WTC11 (cell line): ENCODE results near the gene ISCU. TPM values are rescaled to one million over a fixed set of nuclear protein-coding genes. Genes with fewer than 3 reads are reported as not detected.

Experiments used
- ATAC-seq: fragments of 200-7000 bp; cut with Tn5 transposase; 2 replicates; pipeline ENCODE4 v1.10.0; 2021; ENCODE audit warnings: mild to moderate bottlenecking, moderate library complexity
- CTCF ChIA-PET: fragments of 300-600 bp; sonication (Branson Sonifier 250); formaldehyde crosslinking; loops from one replicate; lab custom pipeline; 2021; ENCODE audit warnings: antibody characterized with exemption; lab: Charles Lee
- POLR2A ChIA-PET: fragments of 350-600 bp; sonication (Branson Sonifier 250); formaldehyde crosslinking; loops from one replicate; lab custom pipeline; 2021; ENCODE audit warnings: antibody characterized with exemption; lab: Charles Lee
- DNase-seq: peaks from one replicate; pipeline ENCODE4 v3.0.0; 2021; ENCODE audit warnings: low spot score
- H3K27ac Mint-ChIP-seq: 2 replicates; pipeline ENCODE4 v1.8.0; 2021; ENCODE audit warnings: mixed read lengths
- H3K27me3 Mint-ChIP-seq: 2 replicates; pipeline ENCODE4 v1.8.0; 2021; ENCODE audit warnings: low read depth, mild to moderate bottlenecking, moderate library complexity, mixed read lengths
- H3K36me3 Mint-ChIP-seq: 2 replicates; pipeline ENCODE4 v1.8.0; 2021; ENCODE audit warnings: mixed read lengths
- H3K4me1 Mint-ChIP-seq: 2 replicates; pipeline ENCODE4 v1.8.0; 2022; ENCODE audit warnings: mixed read lengths
- H3K4me3 Mint-ChIP-seq: 2 replicates; pipeline ENCODE4 v1.8.0; 2021; ENCODE audit warnings: mild to moderate bottlenecking, moderate library complexity, mixed read lengths
- H3K9me3 Mint-ChIP-seq: 2 replicates; pipeline ENCODE4 v1.8.0; 2021; ENCODE audit warnings: mixed read lengths
- CBFB ChIP-seq: sonication (generic); formaldehyde crosslinking; IDR thresholded peaks from 2 replicates; pipeline ENCODE4 v1.8.1; 2022; ENCODE audit warnings: mild to moderate bottlenecking, low read depth, missing genetic modification reagents
- CDX4 ChIP-seq: fragments of 250-450 bp; sonication (Bioruptor Pico); IDR thresholded peaks from 2 replicates; pipeline ENCODE4 v1.9.0; 2021; ENCODE audit warnings: moderate library complexity, mild to moderate bottlenecking, inconsistent platforms, borderline replicate concordance
- CREB1 ChIP-seq: sonication (generic); formaldehyde crosslinking; IDR thresholded peaks from 2 replicates; pipeline ENCODE4 v1.8.0; 2023; ENCODE audit warnings: mild to moderate bottlenecking, missing genetic modification reagents
- ERG ChIP-seq: fragments of 250-450 bp; sonication (Bioruptor Pico); IDR thresholded peaks from 2 replicates; pipeline ENCODE4 v1.8.0; 2021; ENCODE audit warnings: mild to moderate bottlenecking
- FOXJ3 ChIP-seq: sonication (generic); formaldehyde crosslinking; IDR thresholded peaks from 2 replicates; pipeline ENCODE4 v1.9.0; 2021; ENCODE audit warnings: missing genetic modification reagents, mild to moderate bottlenecking, borderline replicate concordance
- JAZF1 ChIP-seq: fragments of 250-450 bp; sonication (Bioruptor Pico); IDR thresholded peaks from 2 replicates; pipeline ENCODE4 v1.9.0; 2021; ENCODE audit warnings: moderate library complexity, mild to moderate bottlenecking, inconsistent platforms
- KAT7 ChIP-seq: sonication (generic); formaldehyde crosslinking; IDR thresholded peaks from 2 replicates; pipeline ENCODE4 v1.8.1; 2023; ENCODE audit warnings: missing genetic modification reagents, mild to moderate bottlenecking, borderline replicate concordance
- USF2 ChIP-seq: sonication (generic); formaldehyde crosslinking; IDR thresholded peaks from 2 replicates; pipeline ENCODE4 v1.8.1; 2023; ENCODE audit warnings: mild to moderate bottlenecking, missing genetic modification reagents, moderate library complexity
- ZBTB43 ChIP-seq: sonication (generic); formaldehyde crosslinking; IDR thresholded peaks from 2 replicates; pipeline ENCODE4 v1.8.1; 2023; ENCODE audit warnings: mild to moderate bottlenecking, missing genetic modification reagents
- ZNF423 ChIP-seq: fragments of 250-450 bp; sonication (Bioruptor Pico); IDR thresholded peaks from 2 replicates; pipeline ENCODE4 v2.1.2; 2022; ENCODE audit warnings: mild to moderate bottlenecking, moderate library complexity
- total RNA-seq: library from RNA; stranded (reverse); gene quantifications from 3 replicates; pipeline ENCODE4 v1.2.3, GENCODE V29; 2021
- TF ChIP-seq, protein P1 (sequence below): fragments of 250-450 bp; sonication (Bioruptor Pico); IDR thresholded peaks from 2 replicates; pipeline ENCODE4 v1.9.0; 2021; ENCODE audit warnings: mild to moderate bottlenecking
- TF ChIP-seq, protein P2 (sequence below): sonication (generic); formaldehyde crosslinking; IDR thresholded peaks from 2 replicates; pipeline ENCODE4 v1.8.1; 2022; ENCODE audit warnings: low read depth, mild to moderate bottlenecking, moderate library complexity, missing genetic modification reagents, borderline replicate concordance
- TF ChIP-seq, protein P3 (sequence below): sonication (generic); formaldehyde crosslinking; IDR thresholded peaks from 2 replicates; pipeline ENCODE4 v1.8.1; 2022; ENCODE audit warnings: mild to moderate bottlenecking, missing genetic modification reagents, moderate library complexity, borderline replicate concordance
- TF ChIP-seq, protein P4 (sequence below): sonication (generic); formaldehyde crosslinking; IDR thresholded peaks from 2 replicates; pipeline ENCODE4 v1.8.0; 2022; ENCODE audit warnings: missing genetic modification reagents
- TF ChIP-seq, protein P5 (sequence below): sonication (generic); formaldehyde crosslinking; IDR thresholded peaks from 2 replicates; pipeline ENCODE4 v1.8.1; 2022; ENCODE audit warnings: mild to moderate bottlenecking, moderate library complexity, missing genetic modification reagents

ISCU gene
- total RNA-seq, 1 experiment from 2014 or later, result 85.9 TPM

GRCh38 chr12:108564724-108565123 lies 2.3 kb downstream of the ISCU start:
- TF ChIP-seq, protein P1, sequence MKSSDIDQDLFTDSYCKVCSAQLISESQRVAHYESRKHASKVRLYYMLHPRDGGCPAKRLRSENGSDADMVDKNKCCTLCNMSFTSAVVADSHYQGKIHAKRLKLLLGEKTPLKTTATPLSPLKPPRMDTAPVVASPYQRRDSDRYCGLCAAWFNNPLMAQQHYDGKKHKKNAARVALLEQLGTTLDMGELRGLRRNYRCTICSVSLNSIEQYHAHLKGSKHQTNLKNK (CRISPR knock-in tag), result no peak
- no peak for TF ChIP-seq ZBTB43
- Mint-ChIP-seq H3K36me3 (peaks cover 56% of the 10 kb centered on the region), H3K27ac (no peak overlapping the region), H3K9me3 (no peaks in the 10 kb centered on the region), H3K4me1 (peaks cover 11% of the 10 kb centered on the region), H3K27me3 (no peaks in the 10 kb centered on the region), H3K4me3 (no peak overlapping the region)
- no peak for DNase-seq
- ATAC-seq, result no peak
- ChIA-PET CTCF (interaction anchor here (1.0 to 1.1 kb wide), 2 partner anchors 52 to 54 kb away, joined by 3 to 4 read pairs; no protein-coding TSS in a partner anchor), POLR2A (no interaction called here)

DNA sequence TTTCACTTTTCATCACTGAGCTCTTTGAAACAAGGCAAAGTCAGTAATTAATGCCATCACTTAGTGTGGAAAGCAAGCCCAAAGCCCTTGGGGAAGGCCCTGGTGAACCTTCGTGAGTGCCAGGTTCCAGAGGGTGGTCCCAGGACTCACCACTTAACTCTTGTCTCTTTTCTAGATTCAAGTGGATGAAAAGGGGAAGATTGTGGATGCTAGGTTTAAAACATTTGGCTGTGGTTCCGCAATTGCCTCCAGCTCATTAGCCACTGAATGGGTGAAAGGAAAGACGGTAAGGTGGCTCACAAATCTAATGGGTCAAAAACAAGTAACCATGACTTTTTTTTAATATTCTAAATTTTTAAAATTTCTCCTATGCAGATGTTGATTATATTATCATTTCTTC lies 2.8 kb downstream of the ISCU start:
- H3K9me3 Mint-ChIP-seq, result no peaks in the 10 kb centered on the region
- ATAC-seq (no peak), DNase-seq (no peak)
- ChIA-PET POLR2A (no interaction called here), CTCF (interaction anchor here (1.0 to 1.1 kb wide), 2 partner anchors 52 to 53 kb away, joined by 3 to 4 read pairs; no protein-coding TSS in a partner anchor)
- TF ChIP-seq CDX4 (CRISPR knock-in tag) (no peak), ERG (CRISPR knock-in tag) (no peak), JAZF1 (CRISPR knock-in tag) (no peak), CBFB (CRISPR knock-in tag) (no peak), ZNF423 (CRISPR knock-in tag) (no peak), CREB1 (CRISPR knock-in tag) (no peak), FOXJ3 (no peak), ZBTB43 (no peak), KAT7 (CRISPR knock-in tag) (no peak), USF2 (CRISPR knock-in tag) (no peak)
- TF ChIP-seq, protein P2, sequence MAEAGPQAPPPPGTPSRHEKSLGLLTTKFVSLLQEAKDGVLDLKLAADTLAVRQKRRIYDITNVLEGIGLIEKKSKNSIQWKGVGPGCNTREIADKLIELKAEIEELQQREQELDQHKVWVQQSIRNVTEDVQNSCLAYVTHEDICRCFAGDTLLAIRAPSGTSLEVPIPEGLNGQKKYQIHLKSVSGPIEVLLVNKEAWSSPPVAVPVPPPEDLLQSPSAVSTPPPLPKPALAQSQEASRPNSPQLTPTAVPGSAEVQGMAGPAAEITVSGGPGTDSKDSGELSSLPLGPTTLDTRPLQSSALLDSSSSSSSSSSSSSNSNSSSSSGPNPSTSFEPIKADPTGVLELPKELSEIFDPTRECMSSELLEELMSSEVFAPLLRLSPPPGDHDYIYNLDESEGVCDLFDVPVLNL (CRISPR knock-in tag), result no peak
- TF ChIP-seq, protein P3, sequence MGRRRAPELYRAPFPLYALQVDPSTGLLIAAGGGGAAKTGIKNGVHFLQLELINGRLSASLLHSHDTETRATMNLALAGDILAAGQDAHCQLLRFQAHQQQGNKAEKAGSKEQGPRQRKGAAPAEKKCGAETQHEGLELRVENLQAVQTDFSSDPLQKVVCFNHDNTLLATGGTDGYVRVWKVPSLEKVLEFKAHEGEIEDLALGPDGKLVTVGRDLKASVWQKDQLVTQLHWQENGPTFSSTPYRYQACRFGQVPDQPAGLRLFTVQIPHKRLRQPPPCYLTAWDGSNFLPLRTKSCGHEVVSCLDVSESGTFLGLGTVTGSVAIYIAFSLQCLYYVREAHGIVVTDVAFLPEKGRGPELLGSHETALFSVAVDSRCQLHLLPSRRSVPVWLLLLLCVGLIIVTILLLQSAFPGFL (CRISPR knock-in tag), result no peak
- TF ChIP-seq, protein P4, sequence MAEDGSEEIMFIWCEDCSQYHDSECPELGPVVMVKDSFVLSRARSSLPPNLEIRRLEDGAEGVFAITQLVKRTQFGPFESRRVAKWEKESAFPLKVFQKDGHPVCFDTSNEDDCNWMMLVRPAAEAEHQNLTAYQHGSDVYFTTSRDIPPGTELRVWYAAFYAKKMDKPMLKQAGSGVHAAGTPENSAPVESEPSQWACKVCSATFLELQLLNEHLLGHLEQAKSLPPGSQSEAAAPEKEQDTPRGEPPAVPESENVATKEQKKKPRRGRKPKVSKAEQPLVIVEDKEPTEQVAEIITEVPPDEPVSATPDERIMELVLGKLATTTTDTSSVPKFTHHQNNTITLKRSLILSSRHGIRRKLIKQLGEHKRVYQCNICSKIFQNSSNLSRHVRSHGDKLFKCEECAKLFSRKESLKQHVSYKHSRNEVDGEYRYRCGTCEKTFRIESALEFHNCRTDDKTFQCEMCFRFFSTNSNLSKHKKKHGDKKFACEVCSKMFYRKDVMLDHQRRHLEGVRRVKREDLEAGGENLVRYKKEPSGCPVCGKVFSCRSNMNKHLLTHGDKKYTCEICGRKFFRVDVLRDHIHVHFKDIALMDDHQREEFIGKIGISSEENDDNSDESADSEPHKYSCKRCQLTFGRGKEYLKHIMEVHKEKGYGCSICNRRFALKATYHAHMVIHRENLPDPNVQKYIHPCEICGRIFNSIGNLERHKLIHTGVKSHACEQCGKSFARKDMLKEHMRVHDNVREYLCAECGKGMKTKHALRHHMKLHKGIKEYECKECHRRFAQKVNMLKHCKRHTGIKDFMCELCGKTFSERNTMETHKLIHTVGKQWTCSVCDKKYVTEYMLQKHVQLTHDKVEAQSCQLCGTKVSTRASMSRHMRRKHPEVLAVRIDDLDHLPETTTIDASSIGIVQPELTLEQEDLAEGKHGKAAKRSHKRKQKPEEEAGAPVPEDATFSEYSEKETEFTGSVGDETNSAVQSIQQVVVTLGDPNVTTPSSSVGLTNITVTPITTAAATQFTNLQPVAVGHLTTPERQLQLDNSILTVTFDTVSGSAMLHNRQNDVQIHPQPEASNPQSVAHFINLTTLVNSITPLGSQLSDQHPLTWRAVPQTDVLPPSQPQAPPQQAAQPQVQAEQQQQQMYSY (CRISPR knock-in tag), result no peak
- TF ChIP-seq, protein P5, sequence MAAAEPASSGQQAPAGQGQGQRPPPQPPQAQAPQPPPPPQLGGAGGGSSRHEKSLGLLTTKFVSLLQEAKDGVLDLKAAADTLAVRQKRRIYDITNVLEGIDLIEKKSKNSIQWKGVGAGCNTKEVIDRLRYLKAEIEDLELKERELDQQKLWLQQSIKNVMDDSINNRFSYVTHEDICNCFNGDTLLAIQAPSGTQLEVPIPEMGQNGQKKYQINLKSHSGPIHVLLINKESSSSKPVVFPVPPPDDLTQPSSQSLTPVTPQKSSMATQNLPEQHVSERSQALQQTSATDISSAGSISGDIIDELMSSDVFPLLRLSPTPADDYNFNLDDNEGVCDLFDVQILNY, result no peak
- no peak overlapping the region for H3K27ac Mint-ChIP-seq
- H3K36me3 Mint-ChIP-seq, result peaks cover 56% of the 10 kb centered on the region
- H3K4me3 Mint-ChIP-seq, result no peak overlapping the region
- no peaks in the 10 kb centered on the region for H3K27me3 Mint-ChIP-seq
- peaks cover 6% of the 10 kb centered on the region for H3K4me1 Mint-ChIP-seq
